ENCODE results near the gene DDA1. TPM values are rescaled to one million over a fixed set of nuclear protein-coding genes. Genes with fewer than 3 reads are reported as not detected.
A peak's percentile ranks its signal among the peaks of the same experiment; 100 is the strongest.

DDA1 gene
- total and polyA plus RNA-seq, 8 donors, result 6.1 to 25.4 (median 11.6) TPM

DNA sequence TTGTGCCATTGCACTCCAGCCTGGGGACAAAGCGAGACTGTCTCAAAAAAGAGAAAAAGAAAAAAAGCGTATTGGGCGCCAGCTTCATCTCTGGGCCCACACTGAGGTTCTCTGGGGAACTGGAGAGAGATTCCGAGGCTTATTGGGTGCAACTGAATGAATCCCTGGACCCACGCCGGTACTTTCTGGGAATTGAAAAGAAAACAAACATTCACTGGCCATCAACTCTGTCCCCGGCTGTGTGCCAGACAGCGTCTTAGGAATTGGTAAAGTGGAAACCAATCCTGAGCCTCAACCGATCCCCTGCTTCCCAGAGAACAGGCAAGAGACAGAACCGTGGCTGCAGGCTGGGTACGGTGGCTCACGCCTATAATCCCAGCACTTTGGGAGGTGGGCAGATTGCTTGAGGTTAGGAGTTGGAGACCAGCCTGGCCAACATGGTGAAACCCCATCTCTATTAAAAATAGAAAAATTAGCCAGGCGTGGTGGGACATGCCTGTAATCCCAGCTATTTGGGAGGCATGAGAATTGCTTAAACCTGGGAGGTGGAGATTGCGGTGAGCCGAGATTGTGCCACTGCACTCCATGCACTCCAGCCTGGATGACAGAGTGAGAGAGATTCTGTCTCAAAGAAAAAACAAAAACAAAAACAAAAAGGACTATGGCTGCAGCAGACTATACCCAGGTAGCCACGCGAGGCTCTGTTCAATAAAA, 16.7 kb downstream of the DDA1 start:
- no peak overlapping the region for H3K27ac ChIP-seq
- DNase-seq (no peak), ATAC-seq (no peak), FAIRE-seq (no peak)
- H3K4me1 ChIP-seq, result peaks cover 0 to 6% (median 0%) of the 10 kb centered on the region in 3 donors
- 81 to 83% methylated on average over 17 of the region's 17 CpGs for WGBS, 2 donors
- intact Hi-C loops (cut with DNase I), result no loop called here
- H3K36me3 ChIP-seq, result peaks cover 0 to 4% (median 0%) of the 10 kb centered on the region in 3 donors
- H3K27me3 ChIP-seq, result no peaks in the 10 kb centered on the region
- H3K4me3 ChIP-seq, result no peak overlapping the region
- no peaks in the 10 kb centered on the region for H3K9me3 ChIP-seq
- TF ChIP-seq, protein P1, sequence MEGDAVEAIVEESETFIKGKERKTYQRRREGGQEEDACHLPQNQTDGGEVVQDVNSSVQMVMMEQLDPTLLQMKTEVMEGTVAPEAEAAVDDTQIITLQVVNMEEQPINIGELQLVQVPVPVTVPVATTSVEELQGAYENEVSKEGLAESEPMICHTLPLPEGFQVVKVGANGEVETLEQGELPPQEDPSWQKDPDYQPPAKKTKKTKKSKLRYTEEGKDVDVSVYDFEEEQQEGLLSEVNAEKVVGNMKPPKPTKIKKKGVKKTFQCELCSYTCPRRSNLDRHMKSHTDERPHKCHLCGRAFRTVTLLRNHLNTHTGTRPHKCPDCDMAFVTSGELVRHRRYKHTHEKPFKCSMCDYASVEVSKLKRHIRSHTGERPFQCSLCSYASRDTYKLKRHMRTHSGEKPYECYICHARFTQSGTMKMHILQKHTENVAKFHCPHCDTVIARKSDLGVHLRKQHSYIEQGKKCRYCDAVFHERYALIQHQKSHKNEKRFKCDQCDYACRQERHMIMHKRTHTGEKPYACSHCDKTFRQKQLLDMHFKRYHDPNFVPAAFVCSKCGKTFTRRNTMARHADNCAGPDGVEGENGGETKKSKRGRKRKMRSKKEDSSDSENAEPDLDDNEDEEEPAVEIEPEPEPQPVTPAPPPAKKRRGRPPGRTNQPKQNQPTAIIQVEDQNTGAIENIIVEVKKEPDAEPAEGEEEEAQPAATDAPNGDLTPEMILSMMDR (IDR thresholded peaks at IDR 0.05), result no peak

GRCh38 chr19:17326595-17326966, 17.2 kb downstream of the DDA1 start:
- Histone ChIP-seq H3K4me1 (peaks cover 0 to 6% (median 0%) of the 10 kb centered on the region in 3 donors), H3K36me3 (peaks cover 0 to 3% (median 0%) of the 10 kb centered on the region in 3 donors), H3K9me3 (no peaks in the 10 kb centered on the region), H3K27ac (no peak overlapping the region), H3K27me3 (no peaks in the 10 kb centered on the region), H3K4me3 (no peak overlapping the region)
- FAIRE-seq (no peak), ATAC-seq (no peak), DNase-seq (no peak)
- TF ChIP-seq, protein P1 (IDR thresholded peaks at IDR 0.05), result no peak
- 82 to 85% methylated on average over 11 of the region's 11 CpGs for WGBS, 2 donors
- intact Hi-C loops (cut with DNase I), result no loop called here

- WGBS, 2 donors, result 92 to 95% methylated on average over 20 to 27 of the region's 27 CpGs
- ATAC-seq, result no peak
- Histone ChIP-seq H3K4me1 (peaks cover 0 to 6% (median 0%) of the 10 kb centered on the region in 3 donors), H3K9me3 (no peaks in the 10 kb centered on the region), H3K4me3 (no peak overlapping the region), H3K27ac (no peak overlapping the region), H3K36me3 (no peaks in the 10 kb centered on the region), H3K27me3 (no peaks in the 10 kb centered on the region)
- no peak for DNase-seq
- intact Hi-C loops (cut with DNase I), result no loop called here
- no peak for FAIRE-seq
- TF ChIP-seq, protein P1 (IDR thresholded peaks at IDR 0.05), result no peak
Observed at GRCh38 chr19:17327068-17327653, 17.8 kb downstream of the DDA1 start.

- H3K4me3 ChIP-seq, result peak overlapping the region in 3 of 4 donors; percentile 28 to 53 (median 39)
- intact Hi-C loops (cut with DNase I), result no loop called here
- peak overlapping the region in 2 of 4 donors; percentile 41 for H3K27ac ChIP-seq
- peaks cover 0 to 6% (median 0%) of the 10 kb centered on the region in 3 donors for H3K4me1 ChIP-seq
- peak in 3 of 6 donors; percentile 63 to 76 (median 74) for DNase-seq
- no peaks in the 10 kb centered on the region for H3K36me3 ChIP-seq
- 19 to 27% methylated on average over 52 to 64 of the region's 64 CpGs for WGBS, 2 donors
- no peak for FAIRE-seq
- TF ChIP-seq, protein P1 (IDR thresholded peaks at IDR 0.05), result no peak
- H3K27me3 ChIP-seq, result no peaks in the 10 kb centered on the region
- peak; percentile 75 to 87 (median 76) for ATAC-seq
- no peaks in the 10 kb centered on the region for H3K9me3 ChIP-seq
Observed at GRCh38 chr19:17327654-17328516, 18.5 kb downstream of the DDA1 start.

All from pancreas (tissue), 10 donors.